GM18507 (cell line): ENCODE results near the gene DYNC1I1.

Source experiments
- DNase-seq: peaks from one replicate; pipeline ENCODE4 v3.0.0; 2011; ENCODE audit warnings: low read depth; ENCODE audit not compliant: insufficient read length; ENCODE audit errors: extremely low spot score
- FAIRE-seq: peaks from 2 replicates; lab custom pipeline; 2011; peaks lifted over from hg19 to GRCh38; lab: Jason Lieb, UNC

The DYNC1I1 gene

DNA sequence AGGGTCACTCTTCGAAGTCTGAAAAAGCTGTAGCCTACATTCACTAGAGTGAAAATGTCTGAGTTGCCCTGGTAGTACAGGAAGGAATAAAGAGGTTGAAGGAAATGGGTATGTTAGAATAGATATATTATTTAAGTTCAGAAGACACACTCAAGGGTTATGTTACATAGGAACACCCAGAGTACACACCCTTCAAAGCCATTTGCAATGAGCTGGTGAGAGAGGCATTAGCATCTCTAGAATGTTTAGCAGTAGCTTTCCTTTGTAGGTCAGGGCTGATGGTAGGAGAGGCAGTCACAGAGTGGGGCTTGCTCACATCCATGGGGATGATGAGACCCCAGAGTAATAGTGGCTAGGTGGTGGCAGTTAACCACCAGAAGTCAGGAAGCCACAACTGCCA is 328.4 kb downstream of the DYNC1I1 start:
- FAIRE-seq (no peak), DNase-seq (no peak)

GRCh38 chr7:96102096-96102811 is 329.9 kb downstream of the DYNC1I1 start:
- FAIRE-seq (no peak), DNase-seq (no peak)

DNA sequence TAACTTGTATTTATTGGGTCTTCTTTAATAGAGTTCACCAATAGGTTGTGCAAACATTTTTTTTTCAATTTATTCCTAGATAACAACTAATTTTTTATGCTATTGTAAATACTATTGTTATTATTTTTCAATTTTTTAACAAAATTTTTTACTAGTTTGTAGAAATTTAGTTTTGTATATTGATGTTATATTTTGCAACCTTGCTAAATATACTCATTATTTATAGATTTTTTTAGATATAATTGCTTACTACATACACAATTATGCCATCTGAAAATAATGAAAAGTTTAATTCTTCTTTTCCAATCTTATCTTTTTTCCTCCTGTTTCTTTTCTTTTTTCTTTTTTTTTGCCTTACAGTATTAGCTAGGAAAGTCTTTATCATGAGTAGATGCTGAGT is 332.6 kb downstream of the DYNC1I1 start:
- FAIRE-seq (no peak), DNase-seq (no peak)

- DNase-seq (no peak), FAIRE-seq (no peak)
These were observed 339.1 kb downstream of the DYNC1I1 start for GRCh38 chr7:96111405-96111804.

DNA sequence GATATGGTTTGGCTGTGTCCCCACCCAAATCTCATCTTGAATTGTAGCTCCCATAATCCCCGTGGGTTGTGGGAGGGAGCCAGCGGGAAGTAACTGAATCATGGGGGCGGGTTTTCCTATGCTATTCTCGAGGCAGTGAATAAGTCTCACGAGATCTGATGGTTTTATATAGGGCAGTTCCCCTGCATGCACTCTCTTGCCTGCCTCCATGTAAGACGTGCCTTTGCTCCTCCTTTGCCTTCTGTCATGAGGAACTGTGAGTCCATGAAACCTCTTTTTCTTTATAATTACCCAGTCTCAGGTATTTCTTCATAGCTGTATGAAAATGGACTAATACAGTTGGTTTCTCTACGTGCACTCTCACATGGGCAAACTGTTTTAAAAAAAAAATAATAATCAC is 341.8 kb downstream of the DYNC1I1 start:
- no peak for FAIRE-seq
- no peak for DNase-seq

- FAIRE-seq (no peak), DNase-seq (no peak)
These were observed 343.8 kb downstream of the DYNC1I1 start for GRCh38 chr7:96116173-96116572.

DNA sequence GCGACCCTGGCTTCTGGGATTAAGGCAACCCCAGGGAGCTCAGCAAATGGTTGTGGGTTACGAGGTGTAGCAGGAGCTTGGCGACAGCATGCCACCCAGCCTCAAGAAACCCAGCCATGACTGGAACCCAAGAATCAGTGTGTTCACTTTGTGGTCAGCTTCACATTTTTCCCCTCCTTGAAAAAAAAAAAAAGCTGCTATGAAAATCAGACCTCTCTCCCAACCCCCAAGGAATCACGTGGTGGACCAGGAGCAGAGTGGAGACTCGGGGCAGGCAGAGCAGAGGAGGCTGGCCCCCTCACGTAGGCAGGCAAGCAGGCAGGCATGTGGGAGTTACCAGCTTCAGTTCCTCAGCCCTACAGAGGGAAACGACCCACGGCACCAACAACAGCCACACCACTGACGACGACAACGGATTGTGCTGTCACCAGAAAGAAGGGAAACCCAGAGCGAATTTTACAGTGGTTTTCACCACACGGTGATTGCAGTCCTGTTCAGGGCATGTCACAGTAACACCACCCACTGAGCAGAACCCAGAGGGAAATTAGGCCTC is 346.2 kb downstream of the DYNC1I1 start:
- DNase-seq (no peak), FAIRE-seq (no peak)

DNA sequence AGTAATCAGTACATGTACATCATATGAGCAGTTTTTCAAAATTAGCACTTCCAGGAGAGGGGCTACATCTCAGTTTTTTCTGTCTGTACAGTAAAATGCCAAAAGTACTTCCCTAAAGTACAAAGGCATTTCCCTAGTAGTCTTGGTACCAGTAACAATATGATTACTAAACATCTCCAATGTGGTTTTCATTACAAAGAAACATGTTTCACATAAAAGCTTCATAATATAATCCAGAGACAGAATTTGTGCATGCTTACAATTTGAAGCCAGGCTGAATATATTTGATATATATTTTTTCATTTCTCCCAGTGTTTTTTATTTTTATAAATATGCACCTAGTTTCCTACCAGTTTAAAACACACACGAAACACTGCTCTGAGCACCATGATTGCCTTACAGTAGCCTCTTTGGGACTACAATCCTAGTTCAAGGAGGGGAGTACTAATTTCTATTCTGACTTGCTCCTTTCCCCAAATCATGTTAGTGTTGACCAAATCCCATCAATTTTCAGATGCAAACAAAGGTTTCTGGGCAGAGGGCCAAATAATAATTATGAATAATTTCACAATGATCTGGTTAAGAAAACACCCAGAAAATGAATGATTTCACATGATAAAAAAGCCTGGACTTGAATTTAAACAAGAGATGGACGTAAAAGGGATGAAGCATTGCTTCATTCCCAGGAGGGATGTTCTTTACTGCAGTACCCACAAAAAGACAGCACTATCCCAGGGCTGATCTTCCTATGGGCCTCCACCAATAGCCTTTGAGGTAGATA is 348.3 kb downstream of the DYNC1I1 start:
- DNase-seq: no peak
- FAIRE-seq: no peak

DNA sequence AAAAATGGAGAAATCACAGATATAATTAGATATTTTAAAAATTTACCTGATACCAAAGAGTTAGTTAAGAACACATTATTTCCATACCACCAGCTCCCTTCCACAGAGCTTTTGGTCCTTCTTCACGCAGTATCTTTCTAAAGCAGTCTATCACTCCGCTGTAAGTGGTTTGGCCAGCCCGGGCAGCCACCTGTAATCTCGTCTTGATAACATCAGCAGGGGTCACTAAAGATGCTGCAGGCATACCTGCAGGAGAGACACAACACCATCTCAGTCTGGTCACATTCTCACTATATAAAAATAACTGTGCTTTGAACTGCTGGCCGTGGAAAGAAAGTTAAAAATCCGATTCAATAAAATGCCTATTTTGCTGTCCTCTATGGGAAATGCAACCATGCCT is 349.4 kb downstream of the DYNC1I1 start:
- FAIRE-seq: no peak
- DNase-seq: no peak

- DNase-seq: no peak
- FAIRE-seq: no peak
These were observed 350.4 kb downstream of the DYNC1I1 start for GRCh38 chr7:96122746-96123145.

GRCh38 chr7:96126382-96126781 is 354.0 kb downstream of the DYNC1I1 start:
- FAIRE-seq: no peak
- DNase-seq: no peak

DNA sequence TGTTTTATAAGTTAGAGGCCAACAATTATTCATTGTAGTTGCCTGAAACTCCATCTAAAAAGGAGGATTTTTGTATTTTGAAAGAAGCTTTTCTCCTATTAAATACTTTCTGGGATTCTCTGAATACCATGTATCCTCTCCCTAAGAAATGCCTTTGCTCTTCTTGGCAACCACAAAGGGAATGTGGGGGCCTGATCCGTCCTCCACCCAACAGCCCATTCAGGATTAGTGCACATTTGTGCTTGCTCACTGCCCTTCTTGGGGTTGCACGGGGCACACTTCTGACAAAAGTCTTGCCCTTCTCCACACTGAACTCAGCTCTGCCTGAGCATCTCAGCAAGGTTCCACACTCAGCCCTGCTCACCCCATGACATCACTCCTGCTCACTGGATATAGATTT is 355.4 kb downstream of the DYNC1I1 start:
- no peak for FAIRE-seq
- DNase-seq: no peak

DNA sequence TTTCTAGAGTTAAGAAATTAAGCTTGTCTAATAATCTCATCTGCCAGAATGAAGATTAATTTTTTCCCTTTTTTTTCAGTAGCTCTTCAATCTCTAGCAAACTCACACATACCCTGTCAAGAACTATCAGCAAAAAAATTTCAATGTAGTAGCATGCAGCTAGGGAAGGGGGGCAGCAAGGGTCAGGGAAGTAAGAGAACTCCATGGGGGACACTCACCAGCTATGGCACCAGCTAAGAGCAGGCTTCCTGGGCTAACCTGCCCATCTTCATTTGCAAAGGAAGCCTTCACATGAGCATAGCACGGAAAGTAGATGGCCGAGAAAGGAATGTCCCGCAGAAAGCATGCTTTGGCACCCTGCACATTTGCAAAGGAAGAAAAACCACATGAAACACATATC is 359.2 kb downstream of the DYNC1I1 start:
- no peak for DNase-seq
- no peak for FAIRE-seq

DNA sequence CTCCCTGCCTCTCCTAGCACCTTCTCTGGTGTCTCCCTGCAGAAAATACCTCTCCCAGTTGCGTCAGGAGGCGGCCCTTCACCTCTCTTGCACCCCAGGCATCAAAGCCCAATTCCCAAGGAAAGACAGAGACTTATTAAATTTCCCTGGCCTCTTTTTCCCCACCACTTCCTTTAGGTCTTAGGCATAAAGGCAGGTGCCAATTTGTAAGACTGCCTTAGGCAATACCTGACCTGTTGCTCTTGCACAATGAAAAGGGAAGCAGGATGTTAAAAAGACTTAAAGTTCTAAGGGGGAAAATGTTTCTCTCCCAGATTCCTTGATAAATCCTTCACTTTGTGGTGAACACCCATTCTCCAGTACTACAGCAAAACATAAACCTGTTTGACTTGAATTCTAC is 362.9 kb downstream of the DYNC1I1 start:
- no peak for DNase-seq
- no peak for FAIRE-seq

DNA sequence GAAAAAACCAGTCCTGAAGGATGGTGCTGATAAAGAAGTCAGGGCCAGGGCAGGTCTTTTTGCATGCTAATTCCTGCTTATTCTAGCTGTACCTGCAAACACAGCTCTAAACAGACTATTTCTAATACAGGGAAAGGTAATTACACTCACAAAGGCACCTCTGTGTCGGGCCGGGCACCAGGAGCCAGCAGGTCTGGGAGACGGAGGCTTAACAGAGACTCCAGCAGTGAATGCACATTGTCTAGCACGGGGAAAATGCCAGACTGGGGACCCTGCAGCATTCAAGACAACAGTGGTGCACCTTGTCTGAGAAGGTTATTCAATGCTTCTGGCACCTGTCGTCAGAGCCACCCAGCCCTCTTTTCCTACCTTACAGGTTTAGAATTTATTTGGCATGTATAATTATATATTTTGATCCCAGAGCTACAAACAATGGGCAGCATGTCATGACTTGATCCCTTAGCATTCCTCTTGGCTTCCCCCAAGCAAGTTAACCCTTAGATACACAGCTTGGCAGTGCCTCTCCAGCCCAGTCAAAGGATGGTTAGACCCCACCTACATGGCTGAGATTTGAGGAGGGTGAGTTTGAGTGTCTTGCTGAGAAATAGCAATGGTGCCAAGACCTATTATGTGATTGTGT is 364.4 kb downstream of the DYNC1I1 start:
- no peak for FAIRE-seq
- no peak for DNase-seq

GRCh38 chr7:96143495-96144259 is 371.3 kb downstream of the DYNC1I1 start:
- no peak for FAIRE-seq
- no peak for DNase-seq

DNA sequence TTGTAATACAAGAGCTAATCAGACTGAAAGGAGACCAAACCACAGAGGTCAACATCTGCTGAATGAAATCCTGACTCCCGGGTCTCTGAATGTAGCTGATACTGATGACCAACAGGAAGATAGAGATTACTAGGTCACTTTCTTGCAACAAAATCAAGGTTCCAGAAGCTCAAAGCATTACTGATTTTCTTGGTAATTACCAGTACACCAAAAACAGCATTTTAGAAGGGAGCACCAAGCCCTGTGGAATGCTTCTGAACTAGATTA is 371.8 kb downstream of the DYNC1I1 start:
- no peak for DNase-seq
- FAIRE-seq: no peak
